ENCODE results near the gene AMPD3.
"Not testable (repeated sequence)": the region's sequence is repeated elsewhere in the genome, so short reads cannot be mapped to it uniquely, and the experiment has no call there.

The AMPD3 gene

GRCh38 chr11:10418950-10419310 lies 36.1 kb upstream of the AMPD3 start:
- TF ChIP-seq CTCF (IDR thresholded peaks at IDR 0.05; ENCODE audit: extremely low read depth, missing control alignments), result no peak
- DNase-seq (ENCODE audit: low spot score), result no peak

- TF ChIP-seq CTCF (IDR thresholded peaks at IDR 0.05; ENCODE audit: extremely low read depth, missing control alignments), result no peak
- no peak for DNase-seq (ENCODE audit: low spot score)
Observed at GRCh38 chr11:10426475-10426874, 28.6 kb upstream of the AMPD3 start.

- no peak for TF ChIP-seq CTCF (IDR thresholded peaks at IDR 0.05; ENCODE audit: extremely low read depth, missing control alignments)
- DNase-seq (ENCODE audit: low spot score), result no peak
Observed at GRCh38 chr11:10428453-10428852, 26.6 kb upstream of the AMPD3 start.

GRCh38 chr11:10429526-10429925 lies 25.5 kb upstream of the AMPD3 start:
- TF ChIP-seq CTCF (IDR thresholded peaks at IDR 0.05; ENCODE audit: extremely low read depth, missing control alignments), result no peak
- DNase-seq (ENCODE audit: low spot score), result no peak

- no peak for DNase-seq (ENCODE audit: low spot score)
- no peak for TF ChIP-seq CTCF (IDR thresholded peaks at IDR 0.05; ENCODE audit: extremely low read depth, missing control alignments)
Observed at GRCh38 chr11:10432493-10432892, 22.6 kb upstream of the AMPD3 start.

- no peak for DNase-seq (ENCODE audit: low spot score)
- TF ChIP-seq CTCF (IDR thresholded peaks at IDR 0.05; ENCODE audit: extremely low read depth, missing control alignments), result no peak
Observed at GRCh38 chr11:10432971-10433370, 22.1 kb upstream of the AMPD3 start.

- no peak for DNase-seq (ENCODE audit: low spot score)
- TF ChIP-seq CTCF (IDR thresholded peaks at IDR 0.05; ENCODE audit: extremely low read depth, missing control alignments), result no peak
Observed at GRCh38 chr11:10436224-10436623, 18.8 kb upstream of the AMPD3 start.

- DNase-seq (ENCODE audit: low spot score), result not testable (repeated sequence)
Observed at GRCh38 chr11:10436683-10437082, 18.4 kb upstream of the AMPD3 start.

All from GM20000 (cell line).